Osteocyte (in vitro differentiated cells): ENCODE data around the gene SNAPIN. TPM values are rescaled to one million over a fixed set of nuclear protein-coding genes. Genes with fewer than 3 reads are reported as not detected.
A peak's percentile ranks its signal among the peaks of the same experiment; 100 is the strongest.

Experiments
- DNase-seq: peaks from one replicate; pipeline ENCODE4 v3.0.0; 2021; ENCODE audit warnings: mixed read lengths; ENCODE audit not compliant: unreplicated experiment; ENCODE audit errors: extremely low spot score
- H3K27ac Mint-ChIP-seq: one replicate; pipeline ENCODE4 v1.8.0; 2021; ENCODE audit warnings: mild to moderate bottlenecking, mixed read lengths; ENCODE audit not compliant: unreplicated experiment
- H3K27me3 Mint-ChIP-seq: one replicate; pipeline ENCODE4 v1.8.0; 2021; ENCODE audit warnings: mixed read lengths; ENCODE audit not compliant: unreplicated experiment
- H3K36me3 Mint-ChIP-seq: one replicate; pipeline ENCODE4 v1.8.0; 2021; ENCODE audit warnings: mixed read lengths; ENCODE audit not compliant: unreplicated experiment
- H3K4me1 Mint-ChIP-seq: one replicate; pipeline ENCODE4 v1.8.0; 2021; ENCODE audit warnings: mixed read lengths; ENCODE audit not compliant: unreplicated experiment
- H3K4me3 Mint-ChIP-seq: one replicate; pipeline ENCODE4 v1.8.0; 2021; ENCODE audit warnings: mild to moderate bottlenecking, moderate library complexity, mixed read lengths; ENCODE audit not compliant: unreplicated experiment
- H3K9me3 Mint-ChIP-seq: one replicate; pipeline ENCODE4 v1.8.0; 2021; ENCODE audit warnings: mixed read lengths; ENCODE audit not compliant: unreplicated experiment
- total RNA-seq: library from RNA; stranded (reverse); gene quantifications from 2 replicates; pipeline ENCODE4 v1.2.1, GENCODE V29; 2021
- TF ChIP-seq, protein P1 (sequence below): fragments of 200-600 bp; sonication (generic); IDR thresholded peaks from 2 replicates; pipeline ENCODE4 v1.5.0; 2021; ENCODE audit warnings: antibody characterized with exemption, mild to moderate bottlenecking, moderate library complexity

SNAPIN gene
- total RNA-seq, 1 donor from 2014 or later, result 46.3 TPM

DNA sequence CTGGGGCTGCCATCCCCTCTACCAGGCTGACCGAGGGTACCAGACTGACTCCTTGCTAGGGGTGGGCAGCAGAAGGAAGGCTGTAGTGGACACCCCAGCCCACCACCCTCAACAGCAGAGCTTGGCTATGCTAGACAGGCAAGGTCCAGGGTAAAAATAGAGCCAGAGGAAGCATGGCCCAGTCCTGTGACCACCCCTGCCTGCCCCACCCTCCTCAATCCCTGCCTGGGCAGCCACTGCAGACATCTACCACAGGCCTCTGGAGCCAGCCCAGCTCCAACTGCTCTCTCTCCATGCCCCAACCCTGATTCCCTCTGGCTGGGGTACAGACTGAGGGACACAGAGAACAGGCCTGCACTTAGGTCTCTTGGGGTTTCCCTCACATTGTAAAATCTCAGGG is 28.5 kb upstream of the SNAPIN start:
- Mint-ChIP-seq H3K9me3 (no peaks in the 10 kb centered on the region), H3K4me3 (no peak overlapping the region), H3K27me3 (no peaks in the 10 kb centered on the region), H3K4me1 (peaks cover 75% of the 10 kb centered on the region), H3K27ac (peak overlapping the region; percentile 64), H3K36me3 (peaks cover 4% of the 10 kb centered on the region)
- DNase-seq, result no peak
- TF ChIP-seq, protein P1, sequence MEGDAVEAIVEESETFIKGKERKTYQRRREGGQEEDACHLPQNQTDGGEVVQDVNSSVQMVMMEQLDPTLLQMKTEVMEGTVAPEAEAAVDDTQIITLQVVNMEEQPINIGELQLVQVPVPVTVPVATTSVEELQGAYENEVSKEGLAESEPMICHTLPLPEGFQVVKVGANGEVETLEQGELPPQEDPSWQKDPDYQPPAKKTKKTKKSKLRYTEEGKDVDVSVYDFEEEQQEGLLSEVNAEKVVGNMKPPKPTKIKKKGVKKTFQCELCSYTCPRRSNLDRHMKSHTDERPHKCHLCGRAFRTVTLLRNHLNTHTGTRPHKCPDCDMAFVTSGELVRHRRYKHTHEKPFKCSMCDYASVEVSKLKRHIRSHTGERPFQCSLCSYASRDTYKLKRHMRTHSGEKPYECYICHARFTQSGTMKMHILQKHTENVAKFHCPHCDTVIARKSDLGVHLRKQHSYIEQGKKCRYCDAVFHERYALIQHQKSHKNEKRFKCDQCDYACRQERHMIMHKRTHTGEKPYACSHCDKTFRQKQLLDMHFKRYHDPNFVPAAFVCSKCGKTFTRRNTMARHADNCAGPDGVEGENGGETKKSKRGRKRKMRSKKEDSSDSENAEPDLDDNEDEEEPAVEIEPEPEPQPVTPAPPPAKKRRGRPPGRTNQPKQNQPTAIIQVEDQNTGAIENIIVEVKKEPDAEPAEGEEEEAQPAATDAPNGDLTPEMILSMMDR, result no peak

DNA sequence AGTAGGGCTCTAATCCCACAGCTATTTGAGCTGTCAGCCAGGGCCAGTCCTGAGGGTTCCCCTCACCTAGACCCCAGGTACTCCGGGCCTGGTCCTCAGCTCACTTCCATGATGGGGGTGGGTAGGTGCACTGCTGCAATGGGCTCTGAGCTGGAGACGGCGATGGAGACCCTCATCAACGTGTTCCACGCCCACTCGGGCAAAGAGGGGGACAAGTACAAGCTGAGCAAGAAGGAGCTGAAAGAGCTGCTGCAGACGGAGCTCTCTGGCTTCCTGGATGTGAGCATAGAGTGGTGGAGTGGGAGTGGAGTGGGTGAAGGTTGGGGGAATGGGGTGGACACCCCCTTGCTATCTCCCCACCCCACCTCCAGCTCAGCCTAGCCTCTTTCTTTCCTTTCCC is 28.1 kb upstream of the SNAPIN start:
- H3K27me3 Mint-ChIP-seq, result no peaks in the 10 kb centered on the region
- H3K4me3 Mint-ChIP-seq, result no peak overlapping the region
- peak overlapping the region; percentile 63 for H3K27ac Mint-ChIP-seq
- peaks cover 5% of the 10 kb centered on the region for H3K36me3 Mint-ChIP-seq
- TF ChIP-seq, protein P1, result no peak
- H3K9me3 Mint-ChIP-seq, result no peaks in the 10 kb centered on the region
- no peak for DNase-seq
- peaks cover 72% of the 10 kb centered on the region for H3K4me1 Mint-ChIP-seq

DNA sequence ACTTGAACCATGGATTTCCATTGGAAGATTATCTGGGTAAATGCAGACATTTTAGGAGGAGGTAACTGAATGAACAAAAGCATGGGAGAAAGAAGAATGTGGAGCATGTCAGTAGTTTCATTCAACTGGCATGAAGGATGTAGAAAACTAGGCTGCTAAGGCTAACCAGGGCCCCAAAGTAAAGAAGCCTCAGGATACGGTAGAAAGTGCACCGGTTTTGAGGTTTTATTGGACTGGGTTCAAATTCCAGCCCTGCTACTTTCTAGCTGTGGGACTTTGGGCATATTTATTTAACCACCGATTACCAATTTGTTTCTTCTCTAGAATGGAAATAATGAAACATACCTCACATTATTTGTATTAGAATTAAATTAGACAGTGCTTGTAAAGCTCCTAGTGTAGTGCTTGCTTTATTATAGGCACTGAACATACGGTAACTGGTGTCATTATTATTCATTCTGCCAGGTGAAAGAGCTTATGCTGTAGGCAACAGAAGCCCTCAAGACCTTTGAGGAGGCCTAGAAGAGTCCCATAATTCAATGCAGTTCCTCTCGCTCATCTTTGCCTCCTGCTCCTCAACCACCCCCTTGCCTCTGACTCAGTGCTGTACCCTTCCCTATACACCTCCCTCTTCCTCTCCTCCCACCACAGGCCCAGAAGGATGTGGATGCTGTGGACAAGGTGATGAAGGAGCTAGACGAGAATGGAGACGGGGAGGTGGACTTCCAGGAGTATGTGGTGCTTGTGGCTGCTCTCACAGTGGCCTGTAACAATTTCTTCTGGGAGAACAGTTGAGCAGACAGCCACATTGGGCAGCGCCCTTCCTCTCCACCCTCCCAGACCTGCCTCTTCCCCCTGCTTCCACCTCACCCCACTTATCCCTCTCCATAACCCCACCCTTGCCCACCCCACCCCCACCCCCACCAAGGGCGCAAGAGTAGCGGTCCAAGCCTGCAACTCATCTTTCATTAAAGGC is 27.2 kb upstream of the SNAPIN start:
- peaks cover 5% of the 10 kb centered on the region for H3K36me3 Mint-ChIP-seq
- H3K4me3 Mint-ChIP-seq, result no peak overlapping the region
- TF ChIP-seq, protein P1, result no peak
- peak overlapping the region; percentile 28 for H3K27ac Mint-ChIP-seq
- H3K9me3 Mint-ChIP-seq, result no peaks in the 10 kb centered on the region
- H3K27me3 Mint-ChIP-seq, result no peaks in the 10 kb centered on the region
- H3K4me1 Mint-ChIP-seq, result peaks cover 69% of the 10 kb centered on the region
- DNase-seq, result no peak

DNA sequence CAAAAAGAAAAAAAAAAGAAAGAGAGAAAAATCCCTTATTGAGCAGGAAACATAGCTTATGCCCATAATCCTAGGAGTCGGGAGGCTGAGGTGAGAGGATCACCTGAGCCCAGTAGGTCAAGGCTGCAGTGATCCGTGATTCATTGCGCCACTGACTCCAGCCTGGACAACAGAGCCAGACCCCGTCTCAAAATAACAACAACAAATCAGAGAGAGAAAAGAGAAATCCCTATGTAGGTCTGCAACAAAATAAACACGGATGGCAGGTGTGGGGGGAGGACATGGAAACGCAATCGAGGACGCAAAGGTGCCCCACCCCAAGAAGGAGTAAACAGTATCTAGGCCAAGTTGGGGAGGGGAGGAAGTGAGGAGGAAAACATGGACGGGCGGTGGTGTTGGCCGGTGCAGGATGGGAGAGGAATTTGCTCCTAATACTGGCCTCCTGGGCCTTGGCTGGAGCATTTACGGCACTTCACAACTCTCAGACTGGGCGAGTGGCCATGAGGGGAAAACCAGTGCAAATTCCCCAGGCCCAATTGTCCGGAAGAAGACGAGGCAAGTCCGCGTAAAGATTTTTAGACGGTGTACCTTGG is 25.2 kb upstream of the SNAPIN start:
- Mint-ChIP-seq H3K27ac (peak overlapping the region; percentile 99), H3K4me1 (peaks cover 57% of the 10 kb centered on the region)
- DNase-seq, result no peak

More for the DNA sequence above, 25.2 kb upstream of the SNAPIN start:
- peaks cover 21% of the 10 kb centered on the region for H3K36me3 Mint-ChIP-seq
- no peaks in the 10 kb centered on the region for H3K27me3 Mint-ChIP-seq
- TF ChIP-seq, protein P1, result no peak
- no peaks in the 10 kb centered on the region for H3K9me3 Mint-ChIP-seq
- no peak overlapping the region for H3K4me3 Mint-ChIP-seq
